GM12878 (cell line): ENCODE results near the gene ING3. TPM values are rescaled to one million over a fixed set of nuclear protein-coding genes. Genes with fewer than 3 reads are reported as not detected.

Experiments used
- CREM ChIP-seq: IDR thresholded peaks from 2 replicates; pipeline ENCODE4 v1.6.1; 2014; ENCODE audit warnings: antibody characterized with exemption, low read depth
- HDAC2 ChIP-seq: fragments of 200-600 bp; sonication (generic); IDR thresholded peaks from 2 replicates; pipeline ENCODE4 v1.6.1; 2017
- NR2C2 ChIP-seq: IDR thresholded peaks from 2 replicates; pipeline ENCODE4 v1.6.1; 2011; ENCODE audit warnings: borderline replicate concordance, low read depth; ENCODE audit not compliant: control insufficient read depth, insufficient read length
- TCF7 ChIP-seq: IDR thresholded peaks from 2 replicates; pipeline ENCODE4 v1.6.1; 2014; ENCODE audit warnings: antibody characterized with exemption, borderline replicate concordance
- polyA plus RNA-seq, 11 experiments: library from polyadenylated mRNA; depleted of rRNA in 4 of 11; unstranded in 6 of 11; stranded (reverse) in 5 of 11; fragments of >200 nt; fragmentation: Nextera tagmentation in 4 of 11; fragmentation: Illumina TruSeq in 1 of 11; extraction: Ambion mirVana in 4 of 11; extraction: Trizol in 1 of 11; gene quantifications; 1 replicate in 1 of 11; 2 replicates in 10 of 11; pipeline versions ENCODE4 v1.2.1 to v1.2.3, GENCODE V29; 2011 to 2016; ENCODE audit warnings: inconsistent platforms in 2 of 11, missing spikeins in 2 of 11, low read depth in 1 of 11
- total RNA-seq, 4 experiments: library from RNA; depleted of rRNA in 3 of 4; stranded (reverse); fragments of >200 nt in 3 of 4; fragmentation: Illumina TruSeq in 1 of 4; extraction: Trizol in 1 of 4; gene quantifications; 2 replicates each; pipeline versions ENCODE4 v1.2.1 to v1.2.3, GENCODE V29; 2013 to 2021
- TF ChIP-seq, protein P1 (sequence below): fragments of 450-650 bp; formaldehyde crosslinking; IDR thresholded peaks from 2 replicates; pipeline ENCODE4 v1.4.0; 2020; ENCODE audit warnings: mild to moderate bottlenecking, moderate library complexity
- TF ChIP-seq, protein P2 (sequence below): fragments of 450-650 bp; conservative IDR thresholded peaks from 2 replicates; pipeline ENCODE4 v1.6.1; 2017; ENCODE audit warnings: mild to moderate bottlenecking, moderate library complexity

Gene ING3
- total and polyA plus RNA-seq, 10 of the 15 experiments (the other 5 are each of a cell fraction or from before 2014, with no cell fraction given), result 12.1 to 60.8 (median 28.8) TPM

DNA sequence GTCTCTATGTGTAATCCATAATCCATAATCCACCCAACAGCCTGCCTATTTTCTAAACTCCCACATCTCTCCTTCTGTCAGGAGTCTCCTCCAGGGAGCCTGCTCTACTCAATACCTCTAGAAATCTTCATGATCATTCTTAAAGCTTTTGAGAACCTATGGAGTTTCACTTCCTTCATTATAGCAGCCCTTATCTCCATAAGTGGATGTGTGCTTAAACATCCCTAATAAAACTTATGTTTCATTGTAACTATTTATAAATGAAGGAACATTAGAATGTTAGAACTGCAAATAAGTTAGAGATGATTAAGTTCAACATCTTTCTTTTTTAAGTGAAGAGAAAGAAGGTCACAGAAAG lies 46.4 kb downstream of the ING3 start (continued):
- TF ChIP-seq, protein P1, sequence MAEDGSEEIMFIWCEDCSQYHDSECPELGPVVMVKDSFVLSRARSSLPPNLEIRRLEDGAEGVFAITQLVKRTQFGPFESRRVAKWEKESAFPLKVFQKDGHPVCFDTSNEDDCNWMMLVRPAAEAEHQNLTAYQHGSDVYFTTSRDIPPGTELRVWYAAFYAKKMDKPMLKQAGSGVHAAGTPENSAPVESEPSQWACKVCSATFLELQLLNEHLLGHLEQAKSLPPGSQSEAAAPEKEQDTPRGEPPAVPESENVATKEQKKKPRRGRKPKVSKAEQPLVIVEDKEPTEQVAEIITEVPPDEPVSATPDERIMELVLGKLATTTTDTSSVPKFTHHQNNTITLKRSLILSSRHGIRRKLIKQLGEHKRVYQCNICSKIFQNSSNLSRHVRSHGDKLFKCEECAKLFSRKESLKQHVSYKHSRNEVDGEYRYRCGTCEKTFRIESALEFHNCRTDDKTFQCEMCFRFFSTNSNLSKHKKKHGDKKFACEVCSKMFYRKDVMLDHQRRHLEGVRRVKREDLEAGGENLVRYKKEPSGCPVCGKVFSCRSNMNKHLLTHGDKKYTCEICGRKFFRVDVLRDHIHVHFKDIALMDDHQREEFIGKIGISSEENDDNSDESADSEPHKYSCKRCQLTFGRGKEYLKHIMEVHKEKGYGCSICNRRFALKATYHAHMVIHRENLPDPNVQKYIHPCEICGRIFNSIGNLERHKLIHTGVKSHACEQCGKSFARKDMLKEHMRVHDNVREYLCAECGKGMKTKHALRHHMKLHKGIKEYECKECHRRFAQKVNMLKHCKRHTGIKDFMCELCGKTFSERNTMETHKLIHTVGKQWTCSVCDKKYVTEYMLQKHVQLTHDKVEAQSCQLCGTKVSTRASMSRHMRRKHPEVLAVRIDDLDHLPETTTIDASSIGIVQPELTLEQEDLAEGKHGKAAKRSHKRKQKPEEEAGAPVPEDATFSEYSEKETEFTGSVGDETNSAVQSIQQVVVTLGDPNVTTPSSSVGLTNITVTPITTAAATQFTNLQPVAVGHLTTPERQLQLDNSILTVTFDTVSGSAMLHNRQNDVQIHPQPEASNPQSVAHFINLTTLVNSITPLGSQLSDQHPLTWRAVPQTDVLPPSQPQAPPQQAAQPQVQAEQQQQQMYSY (CRISPR knock-in tag), result no peak
- TF ChIP-seq NR2C2 (no peak), CREM (no peak), HDAC2 (no peak), TCF7 (no peak)
- TF ChIP-seq, protein P2, sequence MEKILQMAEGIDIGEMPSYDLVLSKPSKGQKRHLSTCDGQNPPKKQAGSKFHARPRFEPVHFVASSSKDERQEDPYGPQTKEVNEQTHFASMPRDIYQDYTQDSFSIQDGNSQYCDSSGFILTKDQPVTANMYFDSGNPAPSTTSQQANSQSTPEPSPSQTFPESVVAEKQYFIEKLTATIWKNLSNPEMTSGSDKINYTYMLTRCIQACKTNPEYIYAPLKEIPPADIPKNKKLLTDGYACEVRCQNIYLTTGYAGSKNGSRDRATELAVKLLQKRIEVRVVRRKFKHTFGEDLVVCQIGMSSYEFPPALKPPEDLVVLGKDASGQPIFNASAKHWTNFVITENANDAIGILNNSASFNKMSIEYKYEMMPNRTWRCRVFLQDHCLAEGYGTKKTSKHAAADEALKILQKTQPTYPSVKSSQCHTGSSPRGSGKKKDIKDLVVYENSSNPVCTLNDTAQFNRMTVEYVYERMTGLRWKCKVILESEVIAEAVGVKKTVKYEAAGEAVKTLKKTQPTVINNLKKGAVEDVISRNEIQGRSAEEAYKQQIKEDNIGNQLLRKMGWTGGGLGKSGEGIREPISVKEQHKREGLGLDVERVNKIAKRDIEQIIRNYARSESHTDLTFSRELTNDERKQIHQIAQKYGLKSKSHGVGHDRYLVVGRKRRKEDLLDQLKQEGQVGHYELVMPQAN, result no peak
